SW 1271 (cell line): ENCODE data around the gene TENT5A.
A peak's percentile ranks its signal among the peaks of the same experiment; 100 is the strongest.
"Not testable (repeated sequence)": the region's sequence is repeated elsewhere in the genome, so short reads cannot be mapped to it uniquely, and the experiment has no call there.

Experiments
- DNase-seq, 2 experiments: peaks; one replicate each; lab custom pipeline; 2025; lab: John Stamatoyannopoulos, UW

TENT5A gene

GRCh38 chr6:81752084-81752920 lies at the start of gene TENT5A:
TSS of gene TENT5A (minus strand) at chr6:81752681. CDS start at chr6:81752141, 540 bp downstream.
- peak; percentile 58 to 83 for DNase-seq

- no peak for DNase-seq
Measured at GRCh38 chr6:81801489-81801888, 49.0 kb upstream of the TENT5A start.

GRCh38 chr6:81800666-81801065 lies 48.2 kb upstream of the TENT5A start:
- DNase-seq, result no peak

GRCh38 chr6:81799323-81799722 lies 46.8 kb upstream of the TENT5A start:
- no peak for DNase-seq

- no peak for DNase-seq
Measured at GRCh38 chr6:81797591-81797990, 45.1 kb upstream of the TENT5A start.

GRCh38 chr6:81795890-81796289 lies 43.4 kb upstream of the TENT5A start:
- no peak for DNase-seq

DNA sequence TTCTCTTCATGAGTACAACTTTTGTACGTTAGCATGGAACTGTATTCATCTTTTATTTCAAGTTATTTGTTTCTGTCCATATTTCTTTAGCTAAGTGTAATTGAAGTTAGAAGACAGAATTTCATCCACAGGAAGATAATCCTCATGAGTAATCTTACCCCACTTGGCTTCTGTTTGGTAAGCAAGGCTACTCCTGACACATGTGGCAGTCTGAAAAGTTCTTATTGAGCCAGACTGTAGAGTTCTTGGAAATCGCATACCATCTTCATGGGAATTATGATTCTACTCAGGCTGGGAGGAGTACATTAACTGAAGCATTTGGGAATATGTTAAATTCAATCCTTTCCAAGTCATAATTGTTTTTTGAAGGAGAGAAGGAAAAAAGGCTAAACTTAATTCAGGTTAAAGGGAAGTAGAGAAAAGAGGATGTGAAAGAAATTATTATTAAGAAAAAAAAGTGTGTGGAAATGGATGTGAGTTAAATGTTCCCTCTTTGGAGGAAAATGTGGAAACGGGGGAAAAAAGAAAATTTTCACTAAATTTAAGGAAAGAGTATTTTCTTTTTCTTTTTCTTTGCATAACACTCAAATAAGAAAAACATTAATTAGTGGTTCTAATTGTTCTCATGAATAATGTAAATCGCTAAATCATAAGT lies 41.5 kb upstream of the TENT5A start:
- no peak for DNase-seq

DNA sequence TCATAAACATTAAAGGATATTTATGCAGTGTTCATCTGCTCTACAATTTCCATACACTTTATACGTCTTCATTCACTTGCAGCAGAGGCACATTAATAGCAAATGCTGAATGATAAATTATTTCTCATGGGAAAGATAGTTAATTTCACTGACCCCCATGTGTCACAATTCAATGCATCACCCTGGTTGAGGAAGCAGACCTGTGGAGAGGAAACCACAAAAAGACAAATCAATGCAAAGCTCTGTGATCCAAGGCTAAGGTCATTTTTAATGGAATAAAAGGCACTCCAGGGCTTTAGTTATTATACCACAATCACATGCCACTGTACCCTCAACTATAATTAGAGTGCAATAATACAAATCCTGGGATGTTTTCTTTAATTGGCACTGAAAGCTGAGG lies 40.3 kb upstream of the TENT5A start:
- DNase-seq, result no peak

- DNase-seq, result no peak
Measured at GRCh38 chr6:81791756-81792155, 39.3 kb upstream of the TENT5A start.

- no peak for DNase-seq
Measured at GRCh38 chr6:81790034-81790433, 37.6 kb upstream of the TENT5A start.

DNA sequence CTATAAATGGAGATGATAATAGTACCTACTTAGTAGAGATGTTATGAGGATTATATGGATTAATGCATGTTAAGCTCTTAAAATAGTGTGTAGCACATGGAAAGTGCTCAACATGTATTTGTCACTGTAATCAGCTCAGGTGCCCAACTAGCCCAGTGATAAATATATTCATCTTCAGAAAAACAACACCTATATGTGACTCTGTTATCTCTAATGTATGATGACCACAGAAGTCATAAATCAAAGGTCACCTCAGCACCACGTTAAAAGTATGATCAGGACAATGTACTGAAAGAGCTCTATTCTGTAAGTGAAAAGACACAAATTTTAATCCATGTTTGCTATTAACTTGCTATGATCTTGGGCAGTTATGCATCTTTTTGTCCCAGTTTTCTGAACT lies 36.8 kb upstream of the TENT5A start:
- no peak for DNase-seq

GRCh38 chr6:81788748-81789147 lies 36.3 kb upstream of the TENT5A start:
- no peak for DNase-seq

GRCh38 chr6:81787313-81788068 lies 35.0 kb upstream of the TENT5A start:
- DNase-seq, result no peak

- DNase-seq, result no peak
Measured at GRCh38 chr6:81786150-81786549, 33.7 kb upstream of the TENT5A start.

- no peak for DNase-seq
Measured at GRCh38 chr6:81785377-81785776, 32.9 kb upstream of the TENT5A start.

DNA sequence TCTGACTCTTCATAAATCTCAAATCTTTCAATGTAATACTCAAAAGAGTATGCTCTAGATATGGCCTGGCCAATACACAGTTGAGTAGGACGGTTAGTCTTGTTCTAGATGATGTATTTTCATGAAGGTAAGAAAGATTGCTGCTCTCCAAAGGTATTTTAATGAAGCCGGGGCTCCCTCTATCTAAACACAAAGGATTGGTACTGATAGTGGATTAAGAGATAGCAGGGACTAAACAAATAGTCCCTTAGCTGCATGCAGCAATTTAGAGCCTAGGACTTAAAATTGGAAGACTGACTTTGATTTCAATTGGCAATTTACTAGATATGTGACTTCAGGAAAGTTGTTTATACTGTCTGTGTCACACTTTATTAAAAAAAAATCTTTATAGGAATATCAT lies 31.4 kb upstream of the TENT5A start:
- no peak for DNase-seq

DNA sequence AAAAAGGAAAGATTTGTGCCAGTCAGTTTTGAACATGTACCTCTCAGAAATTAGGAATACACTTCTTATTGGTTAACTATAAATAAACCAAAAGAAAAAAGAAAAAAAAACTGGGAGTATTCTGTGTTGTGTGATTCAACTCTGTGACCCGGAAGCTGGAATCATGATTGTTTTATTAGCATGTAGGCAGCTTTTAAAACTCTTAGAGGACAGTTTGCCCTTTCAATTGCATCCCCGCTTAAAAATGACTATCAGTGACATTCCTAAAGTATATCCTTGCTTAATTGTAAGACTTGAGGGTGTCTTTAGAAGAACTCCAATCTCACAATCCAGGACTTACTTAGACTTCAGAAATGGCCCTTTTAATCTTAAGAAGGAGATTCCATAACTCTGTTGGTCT lies 29.1 kb upstream of the TENT5A start:
- no peak for DNase-seq

DNA sequence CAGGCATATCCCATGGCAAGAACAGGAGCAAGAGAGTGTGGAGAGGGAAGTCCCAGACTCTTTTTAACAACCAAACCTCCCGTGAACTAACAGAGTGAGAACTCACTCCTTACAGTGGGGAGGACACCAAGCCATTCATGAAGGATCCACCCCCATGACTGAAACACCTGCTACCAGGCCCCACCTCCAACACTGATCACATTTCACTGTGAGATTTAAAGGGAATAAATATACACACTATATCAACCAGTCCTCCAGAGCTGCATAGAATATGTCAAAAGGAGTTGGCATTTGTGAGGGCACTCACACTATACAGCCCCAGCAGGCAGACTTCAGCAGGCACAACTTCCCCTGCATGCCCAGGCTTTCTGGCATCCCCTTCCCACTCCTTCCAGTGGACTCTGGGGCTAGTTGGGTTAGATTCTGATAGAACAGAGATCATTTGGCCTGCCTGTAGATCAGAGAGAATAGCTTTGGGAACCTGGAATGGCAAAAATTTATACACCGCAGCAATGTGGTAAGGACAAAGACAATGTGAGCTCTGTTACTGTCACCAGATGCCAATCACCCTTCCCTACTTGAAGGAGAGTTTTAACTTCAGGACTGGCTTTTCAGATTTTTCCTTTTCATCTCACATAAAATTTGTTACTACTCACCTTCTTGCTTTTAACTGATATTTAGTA lies 25.2 kb upstream of the TENT5A start:
- DNase-seq, result no peak

DNA sequence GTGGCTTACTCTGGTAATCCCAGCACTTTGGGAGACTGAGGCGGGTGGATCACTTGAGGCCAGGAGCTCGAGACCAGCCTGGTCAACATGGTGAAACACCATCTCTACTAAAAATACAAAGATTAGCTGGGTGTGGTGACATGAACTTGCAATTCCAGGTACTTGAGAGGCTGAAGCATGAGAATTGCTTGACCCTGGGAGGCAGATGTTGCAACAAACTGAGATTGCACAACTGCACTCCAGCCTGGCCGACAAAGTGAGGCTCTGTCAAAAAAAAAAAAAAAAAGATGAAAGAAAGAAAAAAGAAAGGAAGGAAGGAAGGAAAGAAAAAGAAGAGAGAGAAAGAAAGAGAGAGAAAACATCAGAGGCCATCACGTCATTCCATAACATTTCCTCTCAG lies 23.7 kb upstream of the TENT5A start:
- DNase-seq, result not testable (repeated sequence)

- no peak for DNase-seq
Measured at GRCh38 chr6:81774542-81774941, 22.1 kb upstream of the TENT5A start.

- DNase-seq, result no peak
Measured at GRCh38 chr6:81773887-81774286, 21.4 kb upstream of the TENT5A start.

DNA sequence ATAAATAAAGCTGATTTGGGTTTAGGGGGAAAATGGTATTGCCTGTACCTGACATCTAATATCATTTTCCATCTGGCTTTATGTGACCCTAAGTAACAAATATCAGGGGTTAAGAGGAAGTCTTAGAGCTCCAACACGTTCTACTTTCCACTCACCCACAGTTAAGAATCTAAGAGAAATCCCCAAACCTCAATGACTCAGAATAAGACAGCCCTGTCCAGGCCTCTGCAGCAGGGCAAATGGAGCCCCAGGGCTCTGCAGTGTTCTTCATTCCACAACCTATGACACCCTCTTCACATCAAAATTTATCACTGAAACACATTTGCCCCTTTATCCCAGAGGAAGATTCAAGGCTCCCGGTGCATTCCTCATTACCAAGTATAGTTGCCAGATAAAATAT lies 20.3 kb upstream of the TENT5A start:
- DNase-seq, result no peak
